H1 (cell line): ENCODE data around the gene AAK1. TPM values are rescaled to one million over a fixed set of nuclear protein-coding genes. Genes with fewer than 3 reads are reported as not detected.

ENCODE experiments used
- BCL11A ChIP-seq, 2 experiments: IDR thresholded peaks; one replicate each; pipeline ENCODE4 v1.6.1; 2011; ENCODE audit warnings: low read depth in 2 of 2, low read length in 2 of 2, mild to moderate bottlenecking in 2 of 2
- BRCA1 ChIP-seq: IDR thresholded peaks from 2 replicates; pipeline ENCODE4 v1.6.1; 2012; ENCODE audit warnings: low read depth, low read length, improper control_type of control experiment
- CREB1 ChIP-seq: IDR thresholded peaks from 2 replicates; pipeline ENCODE4 v1.6.1; 2012; ENCODE audit warnings: inconsistent platforms
- CTCF ChIP-seq, 3 experiments: IDR thresholded peaks; 1 replicate in 2 of 3; 2 replicates in 1 of 3; pipeline versions ENCODE4 v1.5.1 to v1.6.1; 2011; ENCODE audit warnings: low read length in 3 of 3, mild to moderate bottlenecking in 3 of 3, inconsistent platforms in 2 of 3, low read depth in 1 of 3, moderate library complexity in 1 of 3; ENCODE audit not compliant: insufficient read depth in 1 of 3; ENCODE audit errors: control extremely low read depth in 1 of 3
- E2F6 ChIP-seq: IDR thresholded peaks from 2 replicates; pipeline ENCODE4 v1.6.1; 2012; ENCODE audit warnings: inconsistent platforms
- GABPA ChIP-seq: IDR thresholded peaks from 2 replicates; pipeline ENCODE4 v1.6.1; 2011; ENCODE audit warnings: mild to moderate bottlenecking, low read length, moderate library complexity, borderline replicate concordance; ENCODE audit not compliant: insufficient read depth
- JUN ChIP-seq: IDR thresholded peaks from 2 replicates; pipeline ENCODE4 v1.6.1; 2011; ENCODE audit warnings: low read depth, mild to moderate bottlenecking, improper control_type of control experiment, low read length
- KDM1A ChIP-seq: fragments of 200-600, 300-600 bp; sonication (generic); IDR thresholded peaks from 2 replicates; pipeline ENCODE4 v1.7.1; 2016; ENCODE audit warnings: mild to moderate bottlenecking, low read length, borderline replicate concordance
- MAX ChIP-seq: IDR thresholded peaks from 2 replicates; pipeline ENCODE4 v1.6.1; 2012; ENCODE audit warnings: inconsistent platforms
- POLR2AphosphoS5 ChIP-seq: IDR thresholded peaks from 2 replicates; pipeline ENCODE4 v1.6.1; 2011; ENCODE audit warnings: low read depth, low read length
- RAD21 ChIP-seq, 2 experiments: IDR thresholded peaks in 1 of 2; conservative IDR thresholded peaks in 1 of 2; 2 replicates each; pipeline ENCODE4 v1.6.1; 2011; ENCODE audit warnings: low read depth in 2 of 2, low read length in 2 of 2, improper control_type of control experiment in 1 of 2, inconsistent platforms in 1 of 2, mild to moderate bottlenecking in 1 of 2, moderate library complexity in 1 of 2
- RXRA ChIP-seq: IDR thresholded peaks from 2 replicates; pipeline ENCODE4 v1.6.1; 2011; ENCODE audit warnings: low read depth, mild to moderate bottlenecking, low read length, moderate library complexity; ENCODE audit not compliant: insufficient read depth
- SAP30 ChIP-seq: fragments of 300-600 bp; sonication (generic); IDR thresholded peaks from 2 replicates; pipeline ENCODE4 v1.7.1; 2012; ENCODE audit warnings: low read length, moderate library complexity, mild to moderate bottlenecking, inconsistent platforms; ENCODE audit not compliant: insufficient read depth, insufficient replicate concordance
- SIN3A ChIP-seq, 2 experiments: IDR thresholded peaks in 1 of 2; conservative IDR thresholded peaks in 1 of 2; 2 replicates each; pipeline ENCODE4 v1.6.1; 2011 to 2012; ENCODE audit warnings: low read length in 2 of 2, improper control_type of control experiment in 1 of 2, low read depth in 1 of 2, mild to moderate bottlenecking in 1 of 2
- SP2 ChIP-seq: IDR thresholded peaks from 2 replicates; pipeline ENCODE4 v1.6.1; 2012; ENCODE audit warnings: mild to moderate bottlenecking, low read length, inconsistent platforms
- SP4 ChIP-seq: IDR thresholded peaks from 2 replicates; pipeline ENCODE4 v1.6.1; 2012; ENCODE audit warnings: low read length, inconsistent platforms
- TAF7 ChIP-seq: optimal IDR thresholded peaks from 2 replicates; pipeline ENCODE3; 2011; ENCODE audit warnings: low read depth, mild to moderate bottlenecking, inconsistent platforms, low read length, moderate library complexity, borderline replicate concordance
- USF2 ChIP-seq: IDR thresholded peaks from 2 replicates; pipeline ENCODE4 v1.6.1; 2011; ENCODE audit warnings: low read length, improper control_type of control experiment
- polyA plus RNA-seq, 7 experiments: library from polyadenylated mRNA; depleted of rRNA in 3 of 7; stranded (reverse) in 5 of 7; unstranded in 2 of 7; fragments of >200 nt in 5 of 7; fragments of 200-250 nt in 2 of 7; gene quantifications; 1 replicate in 5 of 7; 2 replicates in 1 of 7; 4 replicates in 1 of 7; pipeline versions ENCODE4 v1.2.1 to v1.2.3, GENCODE V29; 2011 to 2013; ENCODE audit warnings: missing spikeins in 2 of 7, mixed read lengths in 2 of 7
- total RNA-seq: library from RNA; stranded (reverse); fragmentation: NEBNext Ultra II Directional; extraction: Animal tissue kit (Norgen Biotek cat#: 25700); gene quantifications from 2 replicates; pipeline ENCODE4 v1.2.1, GENCODE V29; 2021

The AAK1 gene
- total and polyA plus RNA-seq, 2 of the 8 experiments (the other 6 are each of a cell fraction or from before 2014, with no cell fraction given) = 10.0 to 40.5 TPM

DNA sequence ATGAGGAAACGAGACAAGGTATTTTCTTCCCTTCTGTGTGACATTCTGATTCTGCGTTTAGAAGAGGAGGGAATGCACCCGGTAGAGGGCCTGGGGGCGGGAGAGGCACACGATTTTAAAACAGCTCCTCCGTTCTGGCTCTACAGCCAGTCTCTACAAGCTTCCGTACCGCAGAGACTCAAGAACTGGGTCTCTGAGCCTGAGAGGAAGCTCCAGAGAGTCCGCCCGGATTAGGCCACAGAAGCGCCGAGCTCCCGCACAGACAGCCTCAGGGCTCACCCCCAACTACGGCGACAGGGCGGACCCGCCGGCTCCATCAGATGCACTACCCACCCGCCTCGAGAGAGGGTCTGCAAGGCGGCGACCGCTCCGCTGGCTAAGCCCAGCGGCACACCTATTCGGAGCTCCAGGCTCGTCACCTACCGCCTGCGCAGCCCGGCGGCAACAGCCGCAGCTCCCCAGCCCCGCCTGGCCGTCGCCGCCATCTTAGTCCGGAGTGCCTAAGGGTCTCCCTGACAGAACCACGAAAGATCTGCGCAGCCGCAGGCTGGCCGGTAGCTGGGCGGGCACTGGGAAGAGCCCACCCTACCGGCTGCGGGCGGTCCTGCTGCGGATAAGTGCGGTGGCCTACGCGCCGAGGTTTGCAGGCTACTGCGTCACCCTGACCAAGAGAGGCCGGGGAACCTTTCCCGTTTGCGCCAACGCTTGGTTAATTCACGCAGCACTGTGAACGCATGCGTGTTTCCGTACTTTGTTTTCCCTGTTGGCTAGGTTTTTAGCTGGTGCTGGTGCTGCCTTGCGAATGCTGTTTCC, 206.4 kb downstream of the AAK1 start, which contains the start of gene NFU1 (continued):
- TF ChIP-seq CTCF (IDR thresholded peaks at IDR 0.05; ENCODE audit: control extremely low read depth in 1 of 3, insufficient read depth in 1 of 3, low read depth in 1 of 3, low read length in 3 of 3) (peak; percentile 47 to 77 (median 71)), MAX (peak; percentile 59; the same call in 1 of the 2 replicates), SAP30 (peak; percentile 61), BRCA1 (no peak), CREB1 (peak; percentile 84), GABPA (no peak), SP2 (no peak), JUN (no peak), USF2 (no peak), SIN3A (conservative IDR thresholded peaks at IDR 0.05 in 1 of 2, IDR thresholded peaks at IDR 0.05 in 1 of 2; ENCODE audit: low read depth in 1 of 2, low read length in 2 of 2) (peak in 1 of 2 experiments; percentile 75; a peak in 2 of 4 replicates), RAD21 (IDR thresholded peaks at IDR 0.05 in 1 of 2, conservative IDR thresholded peaks at IDR 0.05 in 1 of 2; ENCODE audit: low read depth in 2 of 2, low read length in 2 of 2) (peak; percentile 32 to 42), POLR2AphosphoS5 (peak; percentile 84), BCL11A (IDR thresholded peaks at IDR 0.05; ENCODE audit: low read depth in 2 of 2, low read length in 2 of 2) (no peak), SP4 (no peak), E2F6 (no peak; the same call in 1 of the 2 replicates), KDM1A (no peak), RXRA (no peak), TAF7 (peak; percentile 81)
